ENCODE measurements around the gene PAX3. TPM values are rescaled to one million over a fixed set of nuclear protein-coding genes. Genes with fewer than 3 reads are reported as not detected.

Gene PAX3
- total RNA-seq, 1 experiment from 2014 or later = not detected

DNA sequence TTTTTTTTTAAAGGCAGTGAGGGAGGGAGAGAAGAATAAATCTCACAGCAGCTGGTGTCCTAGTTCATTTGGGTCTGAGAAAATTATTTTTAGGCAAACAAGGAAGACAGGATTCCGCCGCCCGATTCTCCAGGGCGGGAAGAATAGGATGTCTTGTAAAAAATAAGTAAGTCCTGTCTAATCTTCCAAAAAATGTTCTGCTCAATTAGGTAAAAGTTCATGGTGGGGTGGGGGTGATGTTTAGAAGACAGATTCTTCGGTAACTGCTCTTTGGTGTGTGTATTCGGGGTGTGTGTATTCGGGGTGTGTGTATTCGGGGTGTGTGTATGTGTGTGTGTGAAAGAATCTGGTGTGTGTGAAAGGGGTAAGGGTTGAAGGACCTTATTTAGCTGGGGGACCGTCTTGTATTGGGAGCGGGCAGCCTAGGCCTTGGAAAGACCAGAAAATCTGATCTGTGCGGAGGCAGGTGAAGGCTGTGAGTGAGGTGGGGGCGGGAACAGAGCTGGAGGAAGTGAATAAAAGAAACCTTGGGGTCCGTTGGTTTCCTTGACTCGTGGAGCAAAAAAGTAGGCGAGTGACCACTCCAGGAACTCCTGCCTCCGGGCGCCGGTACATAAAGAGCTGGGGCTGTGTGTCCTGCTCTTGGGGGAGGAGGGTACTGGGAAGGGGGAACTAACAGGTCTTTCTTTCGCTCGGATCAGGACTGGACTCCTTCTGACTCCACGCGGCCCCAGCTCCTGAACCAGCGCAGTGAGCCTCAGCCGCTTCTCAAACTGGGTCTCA lies 4.4 kb upstream of the PAX3 start:
- Histone ChIP-seq H3K27me3 (ENCODE audit: insufficient read depth, low read depth) (peaks cover 74% of the 10 kb centered on the region), H3K4me3 (no peak overlapping the region), H4K20me1 (ENCODE audit: insufficient read depth) (no peaks in the 10 kb centered on the region), H3K4me2 (no peak overlapping the region), H3K27ac (no peak overlapping the region), H3K9me2 (ENCODE audit: insufficient read depth) (no peaks in the 10 kb centered on the region), H3K79me2 (ENCODE audit: low read depth) (no peaks in the 10 kb centered on the region), H3K9me3 (ENCODE audit: insufficient read depth, low read depth) (no peaks in the 10 kb centered on the region), H2AFZ (no peak overlapping the region), H3K36me3 (ENCODE audit: low read depth) (no peaks in the 10 kb centered on the region), H3K4me1 (replicated peaks; ENCODE audit: insufficient read depth) (no peaks in the 10 kb centered on the region), H3F3A (ENCODE audit: insufficient read depth, low read depth) (no peaks in the 10 kb centered on the region)
- BruUV-seq (replicated peaks) = no TSS peak
- intact Hi-C loops (cut with micrococcal nuclease; ENCODE audit: unreplicated experiment) = no loop called here
- TF ChIP-seq, protein P1, sequence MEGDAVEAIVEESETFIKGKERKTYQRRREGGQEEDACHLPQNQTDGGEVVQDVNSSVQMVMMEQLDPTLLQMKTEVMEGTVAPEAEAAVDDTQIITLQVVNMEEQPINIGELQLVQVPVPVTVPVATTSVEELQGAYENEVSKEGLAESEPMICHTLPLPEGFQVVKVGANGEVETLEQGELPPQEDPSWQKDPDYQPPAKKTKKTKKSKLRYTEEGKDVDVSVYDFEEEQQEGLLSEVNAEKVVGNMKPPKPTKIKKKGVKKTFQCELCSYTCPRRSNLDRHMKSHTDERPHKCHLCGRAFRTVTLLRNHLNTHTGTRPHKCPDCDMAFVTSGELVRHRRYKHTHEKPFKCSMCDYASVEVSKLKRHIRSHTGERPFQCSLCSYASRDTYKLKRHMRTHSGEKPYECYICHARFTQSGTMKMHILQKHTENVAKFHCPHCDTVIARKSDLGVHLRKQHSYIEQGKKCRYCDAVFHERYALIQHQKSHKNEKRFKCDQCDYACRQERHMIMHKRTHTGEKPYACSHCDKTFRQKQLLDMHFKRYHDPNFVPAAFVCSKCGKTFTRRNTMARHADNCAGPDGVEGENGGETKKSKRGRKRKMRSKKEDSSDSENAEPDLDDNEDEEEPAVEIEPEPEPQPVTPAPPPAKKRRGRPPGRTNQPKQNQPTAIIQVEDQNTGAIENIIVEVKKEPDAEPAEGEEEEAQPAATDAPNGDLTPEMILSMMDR (conservative IDR thresholded peaks at IDR 0.05) = no peak
- TF ChIP-seq EZH2 (IDR thresholded peaks at IDR 0.05; ENCODE audit: low read depth) = no peak
- POLR2A ChIA-PET (ENCODE audit: unreplicated experiment) = no interaction called here
- CTCF ChIA-PET = no interaction called here
- no peak for DNase-seq

DNA sequence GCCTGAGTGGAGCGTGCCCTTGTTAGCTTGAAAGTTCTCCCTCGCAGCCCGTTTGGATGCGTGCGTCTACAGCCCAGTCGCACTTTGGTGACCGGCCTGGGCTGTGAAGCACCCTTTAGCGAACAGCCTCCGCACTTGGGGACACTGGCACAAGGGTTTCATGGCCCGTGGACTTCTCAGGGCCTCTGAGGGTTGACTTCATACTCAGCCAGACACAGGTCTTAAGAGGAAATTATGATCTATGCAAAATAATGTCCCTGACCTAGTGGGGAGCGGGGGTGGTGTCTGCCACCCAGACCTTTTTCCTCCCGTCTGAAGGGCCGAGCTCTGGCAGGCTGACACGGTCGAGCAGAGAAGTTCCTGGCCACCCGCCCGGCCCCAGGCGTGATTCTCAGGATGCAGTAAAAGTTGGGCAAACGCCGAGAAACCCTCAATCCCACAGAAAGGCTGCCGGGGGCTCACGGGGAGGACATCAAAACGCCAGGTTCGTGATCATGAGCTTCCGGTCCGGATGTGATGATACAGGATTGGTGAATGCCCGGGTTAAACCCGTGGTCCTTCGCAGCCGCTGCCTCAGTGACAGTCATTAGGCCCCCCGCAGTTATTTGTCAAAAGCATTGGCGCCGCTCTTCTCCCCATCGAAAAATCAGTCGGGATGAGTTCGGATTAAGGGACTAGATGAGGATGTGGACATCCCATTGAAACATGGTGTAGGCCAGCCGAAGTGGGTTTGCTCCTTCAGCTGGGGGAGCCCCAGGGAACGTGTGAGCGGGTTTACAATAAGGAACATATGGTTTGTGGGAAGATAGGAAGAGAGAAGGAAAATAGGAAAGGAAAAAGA lies 3.6 kb upstream of the PAX3 start:
- Histone ChIP-seq H3K9me2 (ENCODE audit: insufficient read depth) (no peaks in the 10 kb centered on the region), H3K36me3 (ENCODE audit: low read depth) (no peaks in the 10 kb centered on the region), H3K4me1 (replicated peaks; ENCODE audit: insufficient read depth) (no peaks in the 10 kb centered on the region), H3K4me3 (no peak overlapping the region), H3K4me2 (no peak overlapping the region), H3K27ac (no peak overlapping the region), H3K27me3 (ENCODE audit: insufficient read depth, low read depth) (peaks cover 71% of the 10 kb centered on the region), H3F3A (ENCODE audit: insufficient read depth, low read depth) (no peaks in the 10 kb centered on the region), H3K79me2 (ENCODE audit: low read depth) (no peaks in the 10 kb centered on the region), H3K9me3 (ENCODE audit: insufficient read depth, low read depth) (no peaks in the 10 kb centered on the region), H4K20me1 (ENCODE audit: insufficient read depth) (no peaks in the 10 kb centered on the region), H2AFZ (no peak overlapping the region)
- TF ChIP-seq, protein P1 (conservative IDR thresholded peaks at IDR 0.05) = no peak
- no peak for TF ChIP-seq EZH2 (IDR thresholded peaks at IDR 0.05; ENCODE audit: low read depth)
- ChIA-PET POLR2A (ENCODE audit: unreplicated experiment) (no interaction called here), CTCF (no interaction called here)
- DNase-seq = no peak
- BruUV-seq (replicated peaks) = no TSS peak
- intact Hi-C loops (cut with micrococcal nuclease; ENCODE audit: unreplicated experiment) = no loop called here

- Histone ChIP-seq H4K20me1 (ENCODE audit: insufficient read depth) (no peaks in the 10 kb centered on the region), H3K4me1 (replicated peaks; ENCODE audit: insufficient read depth) (no peaks in the 10 kb centered on the region), H3K79me2 (ENCODE audit: low read depth) (no peaks in the 10 kb centered on the region), H3K9me2 (ENCODE audit: insufficient read depth) (no peaks in the 10 kb centered on the region), H3F3A (ENCODE audit: insufficient read depth, low read depth) (no peaks in the 10 kb centered on the region), H3K27ac (no peak overlapping the region), H3K4me2 (no peak overlapping the region), H3K9me3 (ENCODE audit: insufficient read depth, low read depth) (no peaks in the 10 kb centered on the region), H3K27me3 (ENCODE audit: insufficient read depth, low read depth) (peaks cover 76% of the 10 kb centered on the region), H2AFZ (no peak overlapping the region), H3K36me3 (ENCODE audit: low read depth) (no peaks in the 10 kb centered on the region), H3K4me3 (no peak overlapping the region)
- BruUV-seq (replicated peaks) = no TSS peak
- POLR2A ChIA-PET (ENCODE audit: unreplicated experiment) = no interaction called here
- intact Hi-C loops (cut with micrococcal nuclease; ENCODE audit: unreplicated experiment) = no loop called here
- no peak for DNase-seq
- CTCF ChIA-PET = no interaction called here
- TF ChIP-seq EZH2 (IDR thresholded peaks at IDR 0.05; ENCODE audit: low read depth) = no peak
- TF ChIP-seq, protein P1 (conservative IDR thresholded peaks at IDR 0.05) = no peak
These were observed 3.0 kb upstream of the PAX3 start for GRCh38 chr2:222301796-222302118.
